ENCODE measurements around the gene SETD2.
"Not testable (repeated sequence)": the region's sequence is repeated elsewhere in the genome, so short reads cannot be mapped to it uniquely, and the experiment has no call there.

SETD2 gene

GRCh38 chr3:47104259-47104658 is 59.7 kb downstream of the SETD2 start:
- no peak for TF ChIP-seq JUND (IDR thresholded peaks at IDR 0.05; ENCODE audit: low read depth)
- no peak for DNase-seq (ENCODE audit: low read depth in 1 of 2, low spot score in 1 of 2)
- in situ Hi-C loops (cut with HindIII; ENCODE audit: low pct_unique_long_range_greater_than_20kb, low sequenced_read_pairs): no loop called here

- DNase-seq (ENCODE audit: low read depth in 1 of 2, low spot score in 1 of 2): no peak
- no peak for TF ChIP-seq JUND (IDR thresholded peaks at IDR 0.05; ENCODE audit: low read depth)
- in situ Hi-C loops (cut with HindIII; ENCODE audit: low pct_unique_long_range_greater_than_20kb, low sequenced_read_pairs): no loop called here
Measured at GRCh38 chr3:47103619-47104018, 60.3 kb downstream of the SETD2 start.

- DNase-seq (ENCODE audit: low read depth in 1 of 2, low spot score in 1 of 2): no peak
- in situ Hi-C loops (cut with HindIII; ENCODE audit: low pct_unique_long_range_greater_than_20kb, low sequenced_read_pairs): no loop called here
- TF ChIP-seq JUND (IDR thresholded peaks at IDR 0.05; ENCODE audit: low read depth): no peak
Measured at GRCh38 chr3:47102081-47102600, 61.8 kb downstream of the SETD2 start.

DNA sequence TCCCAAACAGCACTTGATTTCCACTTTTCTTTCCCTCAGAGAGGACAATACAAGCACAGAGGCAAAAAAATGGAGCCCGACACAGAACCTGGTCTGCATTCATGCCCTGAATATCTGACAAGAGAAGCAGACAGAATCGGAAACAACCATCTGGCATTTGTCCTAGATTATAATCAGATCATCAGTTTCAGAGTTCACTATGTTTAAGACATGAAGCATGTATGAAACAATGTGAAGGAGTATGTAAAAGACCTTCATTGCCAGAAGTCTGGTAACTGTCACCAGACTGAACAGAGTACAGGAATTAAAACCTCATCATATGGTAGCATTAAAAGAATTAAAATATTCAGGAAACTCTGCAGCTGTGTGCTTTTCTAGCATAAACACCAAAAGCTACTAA is 65.0 kb downstream of the SETD2 start:
- no peak for TF ChIP-seq JUND (IDR thresholded peaks at IDR 0.05; ENCODE audit: low read depth)
- DNase-seq (ENCODE audit: low read depth in 1 of 2, low spot score in 1 of 2): no peak
- in situ Hi-C loops (cut with HindIII; ENCODE audit: low pct_unique_long_range_greater_than_20kb, low sequenced_read_pairs): no loop called here

GRCh38 chr3:47097864-47098263 is 66.0 kb downstream of the SETD2 start:
- in situ Hi-C loops (cut with HindIII; ENCODE audit: low pct_unique_long_range_greater_than_20kb, low sequenced_read_pairs): no loop called here
- TF ChIP-seq JUND (IDR thresholded peaks at IDR 0.05; ENCODE audit: low read depth): no peak
- DNase-seq (ENCODE audit: low read depth in 1 of 2, low spot score in 1 of 2): no peak

DNA sequence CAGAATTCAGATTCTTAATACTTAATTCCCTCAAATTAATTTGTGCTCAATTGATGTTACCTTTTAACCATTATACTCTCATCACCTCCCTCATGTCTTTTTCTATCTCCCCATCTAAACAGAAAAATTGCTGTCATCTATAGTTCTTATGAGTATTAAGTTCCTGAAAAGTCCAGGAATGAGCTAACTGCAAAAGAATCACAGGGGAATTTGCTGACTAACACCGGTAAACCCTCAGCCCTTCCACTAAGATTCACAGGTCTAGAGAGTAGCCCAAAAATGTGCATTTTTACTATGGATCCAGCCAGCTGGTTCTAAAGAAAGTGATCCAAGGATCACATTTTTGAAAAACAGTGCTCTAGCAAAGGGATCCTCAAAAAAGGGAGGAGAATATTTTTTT is 67.0 kb downstream of the SETD2 start:
- in situ Hi-C loops (cut with HindIII; ENCODE audit: low pct_unique_long_range_greater_than_20kb, low sequenced_read_pairs): no loop called here
- DNase-seq (ENCODE audit: low read depth in 1 of 2, low spot score in 1 of 2): no peak
- no peak for TF ChIP-seq JUND (IDR thresholded peaks at IDR 0.05; ENCODE audit: low read depth)

DNA sequence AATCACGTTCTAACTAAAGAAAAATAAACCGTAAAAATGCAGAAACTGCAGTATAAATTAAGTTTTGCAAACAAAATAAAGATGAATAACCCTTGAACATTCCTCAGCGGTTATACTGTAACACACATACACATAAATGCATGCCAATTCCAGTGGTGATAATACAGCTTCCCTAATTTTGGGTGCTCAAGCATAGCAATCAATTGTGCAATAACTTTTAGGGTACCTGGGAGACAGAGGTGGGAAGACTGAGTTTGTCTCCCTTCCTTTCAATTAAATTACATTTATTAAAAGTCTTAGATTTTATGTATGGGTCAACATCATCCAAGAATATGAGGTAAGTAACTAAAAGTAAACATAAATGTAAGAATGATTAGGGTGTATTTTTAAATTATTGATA is 71.8 kb downstream of the SETD2 start:
- no peak for TF ChIP-seq JUND (IDR thresholded peaks at IDR 0.05; ENCODE audit: low read depth)
- in situ Hi-C loops (cut with HindIII; ENCODE audit: low pct_unique_long_range_greater_than_20kb, low sequenced_read_pairs): no loop called here

GRCh38 chr3:47089630-47090029 is 74.3 kb downstream of the SETD2 start:
- no peak for DNase-seq (ENCODE audit: low read depth in 1 of 2, low spot score in 1 of 2)
- no peak for TF ChIP-seq JUND (IDR thresholded peaks at IDR 0.05; ENCODE audit: low read depth)
- in situ Hi-C loops (cut with HindIII; ENCODE audit: low pct_unique_long_range_greater_than_20kb, low sequenced_read_pairs): no loop called here

More for the DNA sequence above, 71.8 kb downstream of the SETD2 start:
- DNase-seq (ENCODE audit: low read depth in 1 of 2, low spot score in 1 of 2): no peak

DNA sequence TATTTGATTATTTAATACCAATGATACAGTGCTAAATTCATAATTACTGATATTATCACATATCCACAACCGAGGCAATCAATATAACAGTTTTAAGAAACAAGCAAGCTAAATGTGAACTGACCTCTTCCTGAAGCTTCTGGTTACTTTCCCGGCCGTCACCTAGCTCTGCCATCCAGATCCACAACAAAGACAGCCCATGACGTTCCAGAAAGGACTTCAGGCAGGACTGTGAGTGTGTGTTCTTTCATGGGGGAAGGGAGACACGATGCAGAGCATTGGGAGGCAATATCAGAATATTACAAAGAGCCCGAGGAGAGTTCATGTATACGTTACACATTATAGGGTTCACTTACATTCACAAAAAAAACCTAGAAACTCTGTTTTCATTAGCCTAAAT is 77.8 kb downstream of the SETD2 start:
- TF ChIP-seq JUND (IDR thresholded peaks at IDR 0.05; ENCODE audit: low read depth): no peak
- DNase-seq (ENCODE audit: low read depth in 1 of 2, low spot score in 1 of 2): no peak
- in situ Hi-C loops (cut with HindIII; ENCODE audit: low pct_unique_long_range_greater_than_20kb, low sequenced_read_pairs): no loop called here

GRCh38 chr3:47083786-47084185 is 80.1 kb downstream of the SETD2 start:
- no peak for TF ChIP-seq JUND (IDR thresholded peaks at IDR 0.05; ENCODE audit: low read depth)
- no peak for DNase-seq (ENCODE audit: low read depth in 1 of 2, low spot score in 1 of 2)
- in situ Hi-C loops (cut with HindIII; ENCODE audit: low pct_unique_long_range_greater_than_20kb, low sequenced_read_pairs): no loop called here

GRCh38 chr3:47082519-47082918 is 81.4 kb downstream of the SETD2 start:
- in situ Hi-C loops (cut with HindIII; ENCODE audit: low pct_unique_long_range_greater_than_20kb, low sequenced_read_pairs): no loop called here
- no peak for DNase-seq (ENCODE audit: low read depth in 1 of 2, low spot score in 1 of 2)
- no peak for TF ChIP-seq JUND (IDR thresholded peaks at IDR 0.05; ENCODE audit: low read depth)

GRCh38 chr3:47079432-47079831 is 84.5 kb downstream of the SETD2 start:
- no peak for TF ChIP-seq JUND (IDR thresholded peaks at IDR 0.05; ENCODE audit: low read depth)
- no peak for DNase-seq (ENCODE audit: low read depth in 1 of 2, low spot score in 1 of 2)
- in situ Hi-C loops (cut with HindIII; ENCODE audit: low pct_unique_long_range_greater_than_20kb, low sequenced_read_pairs): no loop called here

DNA sequence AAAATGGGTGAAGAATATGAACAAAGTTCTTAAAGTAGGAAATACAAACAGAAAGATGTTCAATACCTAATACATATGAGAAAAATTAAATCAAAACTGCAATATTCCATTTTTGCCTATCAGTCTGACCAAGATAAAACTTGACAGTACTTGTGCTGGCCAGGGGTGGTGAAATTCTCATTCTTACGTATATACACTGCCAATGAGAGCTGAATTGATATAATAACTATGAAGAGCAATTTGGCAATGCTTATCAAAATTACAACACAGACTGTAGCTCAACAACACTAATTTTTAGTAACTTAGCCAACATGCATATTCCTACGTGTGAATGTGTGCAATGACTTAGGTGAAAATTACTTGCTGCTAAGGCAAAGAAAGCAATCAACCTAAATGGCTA is 90.2 kb downstream of the SETD2 start:
- DNase-seq (ENCODE audit: low read depth in 1 of 2, low spot score in 1 of 2): no peak
- TF ChIP-seq JUND (IDR thresholded peaks at IDR 0.05; ENCODE audit: low read depth): no peak
- in situ Hi-C loops (cut with HindIII; ENCODE audit: low pct_unique_long_range_greater_than_20kb, low sequenced_read_pairs): no loop called here

- in situ Hi-C loops (cut with HindIII; ENCODE audit: low pct_unique_long_range_greater_than_20kb, low sequenced_read_pairs): no loop called here
- TF ChIP-seq JUND (IDR thresholded peaks at IDR 0.05; ENCODE audit: low read depth): no peak
Measured at GRCh38 chr3:47070770-47071169, 93.1 kb downstream of the SETD2 start.

GRCh38 chr3:47066259-47066658 is 97.7 kb downstream of the SETD2 start:
- DNase-seq (ENCODE audit: low read depth in 1 of 2, low spot score in 1 of 2); in situ Hi-C loops (cut with HindIII; ENCODE audit: low pct_unique_long_range_greater_than_20kb, low sequenced_read_pairs): not testable (repeated sequence)

More at GRCh38 chr3:47070770-47071169, 93.1 kb downstream of the SETD2 start:
- no peak for DNase-seq (ENCODE audit: low read depth in 1 of 2, low spot score in 1 of 2)
